ENCODE data around the gene LAMA2. TPM values are rescaled to one million over a fixed set of nuclear protein-coding genes. Genes with fewer than 3 reads are reported as not detected.

Gene LAMA2
- total RNA-seq, 3 donors from 2014 or later, result 116 to 293 (median 118) TPM

GRCh38 chr6:129280293-129280644, 397.3 kb downstream of the LAMA2 start:
- no peaks in the 10 kb centered on the region for H3K9me3 ChIP-seq
- H3K36me3 ChIP-seq, result no peaks in the 10 kb centered on the region
- H3K4me1 ChIP-seq, result peaks cover 0 to 3% of the 10 kb centered on the region in 2 donors
- no peak for TF ChIP-seq POLR2AphosphoS5 (IDR thresholded peaks at IDR 0.05)
- no peak for TF ChIP-seq POLR2A (IDR thresholded peaks at IDR 0.05)
- no peak for TF ChIP-seq CTCF (IDR thresholded peaks at IDR 0.05)
- no peak overlapping the region for H3K27ac ChIP-seq
- no peaks in the 10 kb centered on the region for H3K27me3 ChIP-seq
- intact Hi-C loops (cut with DNase I; ENCODE audit: low total_unique reads), result no loop called here
- DNase-seq (ENCODE audit: low spot score in 2 of 2), result no peak
- no peak overlapping the region for H3K4me3 ChIP-seq

- Histone ChIP-seq H3K27me3 (no peaks in the 10 kb centered on the region), H3K4me3 (no peak overlapping the region), H3K27ac (no peak overlapping the region), H3K9me3 (no peaks in the 10 kb centered on the region), H3K36me3 (no peaks in the 10 kb centered on the region), H3K4me1 (peaks cover 0 to 3% of the 10 kb centered on the region in 2 donors)
- intact Hi-C loops (cut with DNase I; ENCODE audit: low total_unique reads), result no loop called here
- no peak for TF ChIP-seq POLR2A (IDR thresholded peaks at IDR 0.05)
- no peak for TF ChIP-seq CTCF (IDR thresholded peaks at IDR 0.05)
- no peak for TF ChIP-seq POLR2AphosphoS5 (IDR thresholded peaks at IDR 0.05)
- DNase-seq (ENCODE audit: low spot score in 2 of 2), result no peak
These were observed 397.8 kb downstream of the LAMA2 start for GRCh38 chr6:129280749-129281148.

DNA sequence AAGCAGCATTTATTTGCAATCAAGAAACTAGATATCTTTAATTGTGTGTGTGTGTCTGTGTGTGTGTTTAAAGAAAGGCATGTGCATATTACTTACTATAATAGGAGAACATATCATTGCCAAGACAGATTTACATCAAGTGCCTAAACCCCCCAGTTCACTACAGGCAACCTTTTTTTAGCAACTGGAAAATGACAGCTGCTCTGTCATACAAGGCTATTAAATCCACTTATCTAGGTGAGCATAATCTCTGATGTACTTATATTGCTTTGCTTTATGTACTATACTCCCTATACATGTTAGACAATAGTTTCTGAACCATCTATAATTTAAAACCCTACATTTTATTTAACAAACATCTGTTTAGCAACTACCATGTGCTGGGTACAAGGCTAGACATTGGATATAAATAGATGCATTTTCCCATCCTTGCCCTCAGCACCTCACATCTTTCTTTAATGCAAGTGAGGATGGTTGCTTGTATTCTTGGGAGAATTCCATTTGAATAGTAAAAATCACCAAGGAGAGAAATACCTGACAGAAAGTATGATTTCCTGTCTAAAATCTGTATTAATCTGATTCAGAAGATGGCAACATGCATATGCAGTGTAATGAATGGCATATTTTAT, 398.3 kb downstream of the LAMA2 start:
- Histone ChIP-seq H3K9me3 (no peaks in the 10 kb centered on the region), H3K4me1 (peaks cover 0 to 3% of the 10 kb centered on the region in 2 donors), H3K4me3 (no peak overlapping the region), H3K27ac (no peak overlapping the region), H3K36me3 (no peaks in the 10 kb centered on the region), H3K27me3 (no peaks in the 10 kb centered on the region)
- no peak for TF ChIP-seq POLR2A (IDR thresholded peaks at IDR 0.05)
- DNase-seq (ENCODE audit: low spot score in 2 of 2), result no peak
- intact Hi-C loops (cut with DNase I; ENCODE audit: low total_unique reads), result no loop called here

- Histone ChIP-seq H3K27ac (no peak overlapping the region), H3K4me3 (no peak overlapping the region), H3K27me3 (no peaks in the 10 kb centered on the region), H3K36me3 (no peaks in the 10 kb centered on the region), H3K9me3 (no peaks in the 10 kb centered on the region), H3K4me1 (peaks cover 0 to 3% of the 10 kb centered on the region in 2 donors)
- no peak for DNase-seq (ENCODE audit: low spot score in 2 of 2)
- TF ChIP-seq POLR2AphosphoS5 (IDR thresholded peaks at IDR 0.05) (no peak), CTCF (IDR thresholded peaks at IDR 0.05) (no peak), POLR2A (IDR thresholded peaks at IDR 0.05) (no peak)
- intact Hi-C loops (cut with DNase I; ENCODE audit: low total_unique reads), result no loop called here
These were observed 399.1 kb downstream of the LAMA2 start for GRCh38 chr6:129282019-129282418.

DNA sequence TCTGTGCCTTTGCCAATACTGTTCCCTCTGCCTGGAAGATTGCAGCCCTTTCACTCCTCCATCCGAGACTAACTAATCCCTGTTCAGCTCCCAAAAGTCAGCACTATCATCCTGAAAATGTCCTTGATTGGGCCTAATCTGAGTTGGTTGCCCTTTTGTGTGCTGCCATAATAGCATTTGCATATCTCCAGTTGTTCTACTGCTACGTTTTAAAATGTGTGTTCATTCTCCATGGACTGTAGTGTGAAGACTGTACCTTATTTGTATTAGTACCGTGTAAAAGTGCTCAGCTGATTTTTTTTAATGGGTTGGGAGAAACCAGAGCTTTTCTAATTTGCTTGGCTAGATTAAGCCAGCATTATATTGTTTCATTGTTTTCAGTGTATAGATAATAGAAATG, 401.3 kb downstream of the LAMA2 start:
- Histone ChIP-seq H3K4me3 (no peak overlapping the region), H3K36me3 (no peaks in the 10 kb centered on the region), H3K9me3 (no peaks in the 10 kb centered on the region), H3K27ac (no peak overlapping the region), H3K4me1 (peaks cover 0 to 3% of the 10 kb centered on the region in 2 donors), H3K27me3 (no peaks in the 10 kb centered on the region)
- intact Hi-C loops (cut with DNase I; ENCODE audit: low total_unique reads), result no loop called here
- no peak for DNase-seq (ENCODE audit: low spot score in 2 of 2)
- no peak for TF ChIP-seq CTCF (IDR thresholded peaks at IDR 0.05)

Data from breast epithelium (tissue), 4 donors.